GM18502 (cell line): Measurements from ENCODE around the gene OR9I1.

ENCODE experiments used
- ATAC-seq: cut with Tn5 transposase; IDR thresholded peaks from one replicate; pipeline ENCODE4 v1.9.1; 2021; ENCODE audit warnings: mild to moderate bottlenecking; ENCODE audit not compliant: unreplicated experiment, poor library complexity

OR9I1 gene, protein sequence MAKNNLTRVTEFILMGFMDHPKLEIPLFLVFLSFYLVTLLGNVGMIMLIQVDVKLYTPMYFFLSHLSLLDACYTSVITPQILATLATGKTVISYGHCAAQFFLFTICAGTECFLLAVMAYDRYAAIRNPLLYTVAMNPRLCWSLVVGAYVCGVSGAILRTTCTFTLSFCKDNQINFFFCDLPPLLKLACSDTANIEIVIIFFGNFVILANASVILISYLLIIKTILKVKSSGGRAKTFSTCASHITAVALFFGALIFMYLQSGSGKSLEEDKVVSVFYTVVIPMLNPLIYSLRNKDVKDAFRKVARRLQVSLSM

DNA sequence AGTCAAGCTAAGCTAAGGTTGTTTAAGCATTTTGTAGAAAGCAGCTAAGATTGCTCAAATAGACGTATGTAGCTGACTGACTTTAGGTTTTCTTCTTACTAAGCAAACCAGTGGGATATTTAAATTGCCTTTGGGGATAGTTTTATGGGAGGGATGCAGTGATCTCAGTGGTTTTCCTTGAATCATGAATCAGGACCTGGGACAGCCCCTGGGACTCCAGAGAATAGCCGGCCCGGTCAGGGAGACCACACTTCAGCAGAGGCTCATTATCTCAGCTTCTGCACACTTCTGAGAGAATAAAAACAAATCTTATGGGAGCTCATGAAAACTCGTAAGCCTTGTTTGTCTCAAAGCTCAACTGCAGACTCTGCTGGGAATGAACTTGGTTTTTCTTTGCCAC is at the start of gene OR9I1:
OR9I1 (minus strand) TSS at position 62 of the 400 bp plus-strand sequence. CDS start 6,086 bp downstream, outside the sequence.
- no peak for ATAC-seq

DNA sequence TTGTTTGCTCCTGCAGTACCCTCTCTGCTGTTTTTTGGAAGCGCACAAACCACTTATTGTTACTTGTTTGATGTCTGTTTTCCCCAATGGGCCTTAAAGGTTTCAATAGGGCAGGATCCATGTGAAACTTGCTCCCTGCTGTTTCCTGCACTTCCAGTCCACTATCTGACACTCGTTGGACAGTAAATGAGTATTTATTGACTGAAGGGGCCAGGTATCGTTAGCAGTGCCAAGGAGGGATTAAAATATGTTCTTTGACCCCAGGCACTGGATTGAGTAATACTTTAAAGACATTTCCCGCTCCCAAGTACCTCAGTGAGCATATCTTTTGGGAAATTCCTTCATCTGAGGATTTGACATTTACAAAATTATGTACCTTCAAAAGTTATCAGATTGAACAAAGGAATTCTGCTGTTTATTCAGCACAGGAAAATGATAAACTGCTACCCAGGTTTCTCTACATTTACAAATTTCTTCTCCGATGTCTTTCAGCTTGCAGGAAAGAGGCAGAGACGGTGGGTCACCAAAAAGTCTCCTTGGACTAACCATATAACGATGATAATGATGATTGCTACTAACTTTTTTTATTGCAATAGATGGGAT is 40.3 kb upstream of the OR9I1 start:
- no peak for ATAC-seq

DNA sequence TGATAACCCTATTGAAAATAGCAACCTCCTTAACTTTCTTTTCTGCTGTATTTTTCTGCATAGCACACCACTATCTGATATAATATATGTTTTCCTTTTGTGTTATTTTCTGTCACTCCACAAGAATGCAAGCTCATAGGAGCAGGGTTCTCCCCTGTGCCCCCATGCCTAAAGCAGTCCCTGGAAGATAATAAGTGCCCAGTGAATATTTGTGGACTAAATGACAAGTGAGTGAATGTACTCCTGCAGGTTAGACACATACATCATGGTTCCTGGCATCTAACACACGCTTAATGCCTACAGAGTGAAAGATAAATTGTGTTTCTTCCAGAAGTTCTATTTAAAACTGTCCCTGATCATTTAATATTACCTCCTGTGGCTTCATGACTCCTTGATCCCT is 39.7 kb upstream of the OR9I1 start:
- ATAC-seq, result no peak

DNA sequence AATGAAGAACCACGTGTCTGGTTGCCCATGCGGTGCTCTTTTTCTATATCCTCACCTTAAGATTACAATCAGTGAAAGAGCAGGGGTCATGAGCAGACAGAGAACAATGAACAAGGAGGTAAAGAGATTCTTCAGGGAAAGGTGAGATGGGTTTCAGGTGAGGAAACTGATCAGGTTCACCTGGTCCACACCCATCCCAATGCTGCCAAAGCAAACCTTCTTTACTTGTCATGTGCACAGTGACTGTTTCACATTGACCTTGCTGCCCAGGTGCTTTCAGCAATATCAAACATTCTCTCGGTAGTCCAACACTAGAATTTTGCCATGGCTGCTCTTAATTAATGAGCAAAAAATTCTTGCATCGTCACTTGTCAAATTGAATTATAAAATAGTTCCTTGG is 39.1 kb upstream of the OR9I1 start:
- no peak for ATAC-seq

DNA sequence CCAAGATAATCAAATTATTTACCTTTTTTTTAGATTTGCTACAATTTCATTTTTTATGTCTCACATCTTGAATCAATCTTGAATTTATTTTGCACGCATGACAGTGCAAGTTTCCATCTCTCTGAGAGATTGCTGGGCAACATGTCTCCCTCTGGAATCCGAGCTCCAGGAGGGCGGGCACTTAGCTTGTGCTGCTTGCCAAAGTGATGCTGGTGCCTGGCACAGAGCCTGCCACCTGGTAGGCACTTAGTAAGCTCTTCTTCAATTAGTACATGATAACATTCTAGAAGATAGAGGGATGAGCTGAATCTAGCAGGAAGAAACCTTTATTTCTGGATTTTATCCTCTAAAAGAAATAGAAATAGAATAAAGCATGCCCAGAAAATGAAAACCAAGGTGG is 27.5 kb upstream of the OR9I1 start:
- no peak for ATAC-seq

DNA sequence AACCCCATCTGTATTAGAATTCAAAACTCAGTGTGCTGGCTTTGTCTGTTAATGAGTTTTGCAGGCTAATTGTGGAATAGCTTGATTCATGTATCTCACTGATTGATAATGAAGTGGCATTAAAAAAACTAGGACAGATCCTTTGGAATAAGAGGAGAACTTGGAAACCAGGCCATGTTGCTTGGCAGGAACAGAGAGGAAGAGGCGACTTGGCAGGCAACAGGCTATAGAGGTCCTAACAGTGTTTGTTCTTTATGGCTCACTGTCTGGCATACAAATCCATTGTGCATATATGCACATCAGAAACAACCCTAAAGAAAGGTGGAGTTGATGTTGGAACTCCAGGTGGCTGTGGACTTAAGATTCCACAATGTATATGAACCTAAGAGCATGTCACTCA is 17.4 kb upstream of the OR9I1 start:
- no peak for ATAC-seq

DNA sequence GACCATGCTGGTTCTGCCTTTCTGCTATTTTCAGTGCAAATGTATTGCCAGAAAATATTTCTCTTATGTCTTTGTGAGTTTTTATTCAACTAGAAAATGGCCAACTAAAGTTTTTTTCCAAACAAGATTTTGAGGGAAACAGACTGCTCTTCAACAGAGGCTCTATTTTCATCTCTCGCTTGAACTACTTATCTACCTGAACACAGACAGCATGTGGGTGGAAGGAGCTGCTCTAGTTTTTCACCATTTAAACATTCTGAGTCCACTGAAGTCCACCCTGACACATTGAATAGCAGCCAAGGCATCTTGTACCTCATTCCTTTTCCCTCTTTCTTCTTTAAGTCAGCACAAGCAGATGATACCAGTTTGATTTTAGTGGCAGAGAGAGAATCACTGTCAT is 9.8 kb upstream of the OR9I1 start:
- no peak for ATAC-seq

DNA sequence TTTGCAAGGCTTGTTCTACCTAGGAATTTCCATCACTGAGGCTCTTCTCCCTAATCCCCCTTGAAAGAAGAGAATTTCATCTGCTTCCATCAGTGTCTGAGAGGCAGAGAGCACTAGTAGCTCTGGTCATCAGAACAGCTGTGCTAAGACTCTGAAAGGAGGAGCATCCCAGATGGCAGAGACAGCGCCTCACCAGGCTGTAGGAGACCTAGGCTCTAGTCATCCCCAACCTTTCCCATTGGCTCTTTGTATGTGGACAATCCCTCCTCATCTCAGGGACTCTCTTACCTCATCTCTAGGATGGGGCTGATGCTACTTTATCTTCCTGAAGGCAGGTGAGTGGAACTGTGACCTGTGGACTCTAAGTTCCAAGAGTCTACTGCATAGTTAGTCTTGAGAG is 8.8 kb upstream of the OR9I1 start:
- no peak for ATAC-seq

DNA sequence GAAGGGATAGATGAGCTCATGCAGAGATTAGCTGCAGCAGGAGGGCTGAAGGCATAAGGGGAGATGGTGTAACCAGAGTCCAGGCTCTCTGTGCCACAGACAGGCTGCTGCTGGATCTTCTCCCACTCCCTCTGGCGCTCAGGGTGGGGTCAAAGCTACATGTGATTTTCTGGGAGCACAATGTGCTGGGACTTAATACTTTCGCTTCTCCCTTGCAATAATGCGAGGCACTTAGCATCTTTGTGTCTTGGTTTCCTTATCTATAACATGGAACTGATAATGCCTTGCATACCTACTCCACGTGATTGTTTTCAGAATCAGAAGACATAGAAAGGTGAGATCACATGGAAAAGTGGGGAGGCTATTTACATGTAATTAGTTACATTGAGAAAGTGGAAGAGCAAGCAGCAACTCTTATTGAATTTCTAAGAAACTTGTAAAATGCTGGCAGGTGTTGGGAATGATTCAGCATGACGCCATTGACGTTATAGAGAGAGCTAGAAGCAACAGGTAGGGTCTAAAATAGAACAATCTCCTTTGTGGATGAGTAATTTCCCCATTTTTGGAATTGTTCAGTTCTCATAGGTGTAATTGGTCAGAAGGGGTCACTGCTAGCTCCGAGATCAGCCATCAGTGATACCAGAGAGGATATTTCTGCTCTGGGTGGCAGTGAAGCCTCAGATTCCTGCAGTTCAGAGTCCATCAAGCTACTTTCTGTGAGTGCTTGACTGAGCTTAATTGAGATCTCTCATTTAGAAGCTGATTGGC is 8.2 kb upstream of the OR9I1 start:
- ATAC-seq, result no peak

DNA sequence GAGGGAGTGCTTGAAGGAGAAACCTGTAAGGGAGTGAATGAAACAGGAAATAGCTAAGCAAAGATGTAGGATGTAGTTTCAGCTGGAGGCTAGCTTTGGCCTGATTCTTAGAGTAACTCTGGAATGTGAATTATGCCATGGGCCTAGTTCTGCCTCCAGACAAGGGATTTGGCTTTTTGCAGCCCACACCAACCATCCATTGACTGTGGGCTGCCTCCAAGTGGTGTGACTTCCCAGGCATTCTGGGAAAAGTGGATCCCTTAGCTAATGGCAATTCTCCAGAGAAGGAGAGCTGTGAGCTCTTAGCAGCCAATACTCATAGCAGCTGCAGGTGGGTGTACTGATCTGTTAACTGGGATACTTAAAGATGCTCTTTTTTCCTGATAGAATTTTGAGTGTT is 2.0 kb upstream of the OR9I1 start:
- ATAC-seq, result no peak

DNA sequence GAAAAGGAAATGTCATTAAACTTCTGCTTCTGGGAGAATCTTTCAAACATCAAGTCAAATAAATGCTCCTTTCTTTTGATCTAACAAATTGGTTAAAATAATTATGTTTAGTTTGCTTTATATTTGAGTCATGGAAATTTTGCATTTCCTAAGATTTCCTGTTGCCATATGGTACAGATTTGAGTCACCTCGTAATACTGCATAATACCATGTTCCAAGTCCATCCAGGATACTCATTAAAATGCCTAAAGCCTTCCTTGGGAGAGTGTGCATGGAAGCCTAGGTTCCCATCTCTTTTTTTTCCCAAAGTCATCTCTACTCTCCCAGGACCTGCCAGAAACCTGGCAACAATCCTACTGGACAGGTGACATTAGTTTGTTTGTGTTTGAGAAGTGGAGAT is 4.2 kb downstream of the OR9I1 start:
- no peak for ATAC-seq

DNA sequence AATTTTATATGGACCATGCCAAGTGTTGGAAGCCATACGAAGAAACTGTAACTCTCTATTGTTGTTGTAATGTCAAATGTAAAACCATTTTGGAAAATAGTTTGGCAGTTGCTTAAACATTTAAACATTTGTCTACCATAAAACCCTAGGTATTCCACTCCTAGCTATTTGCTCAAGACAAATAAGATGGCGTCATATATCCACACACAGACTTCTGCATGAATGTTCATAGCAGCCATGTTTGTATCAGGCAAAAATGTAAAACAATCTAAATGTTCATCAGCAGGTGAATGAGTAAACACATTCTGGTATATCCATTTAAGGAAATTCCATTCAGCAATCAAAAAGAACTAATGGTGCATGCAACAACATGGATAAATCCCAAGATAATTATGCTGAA is 27.9 kb downstream of the OR9I1 start:
- no peak for ATAC-seq

DNA sequence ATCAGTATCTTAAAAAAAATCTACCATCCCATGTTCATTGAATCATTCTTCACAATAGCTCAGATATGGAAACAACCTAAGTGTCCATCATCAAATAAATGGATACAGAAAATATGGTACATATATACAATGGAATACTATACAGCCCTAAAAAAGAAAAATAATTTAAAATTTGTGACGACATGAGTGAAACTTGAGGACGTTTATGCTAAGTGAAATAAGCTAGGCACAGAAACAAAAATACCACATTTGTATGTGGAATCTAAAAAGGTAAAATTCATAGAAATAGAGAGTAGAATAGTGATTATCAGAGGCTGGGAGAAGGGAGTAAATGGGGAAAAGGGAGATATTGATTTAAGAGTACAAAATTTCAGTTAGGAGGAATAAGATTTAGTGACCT is 38.8 kb downstream of the OR9I1 start:
- ATAC-seq, result no peak

DNA sequence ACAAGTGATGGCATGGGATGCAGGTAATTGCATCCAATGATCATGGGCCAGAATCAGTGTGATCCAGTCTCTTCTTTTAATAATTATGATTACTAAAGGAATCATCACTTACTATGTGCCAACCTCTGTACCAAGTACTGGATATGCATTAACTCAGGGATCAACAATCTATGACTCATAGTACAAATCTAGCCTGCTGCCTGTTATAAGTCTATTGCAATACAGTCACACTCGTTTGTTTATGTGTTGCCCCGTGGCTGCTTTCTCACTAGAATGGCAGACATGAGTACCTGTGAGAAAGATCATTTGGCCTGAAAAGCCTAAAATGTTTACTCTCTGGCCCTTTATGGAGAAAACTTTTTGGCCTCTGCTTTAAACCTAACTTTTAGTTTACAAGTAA is 49.5 kb downstream of the OR9I1 start:
- ATAC-seq, result no peak

DNA sequence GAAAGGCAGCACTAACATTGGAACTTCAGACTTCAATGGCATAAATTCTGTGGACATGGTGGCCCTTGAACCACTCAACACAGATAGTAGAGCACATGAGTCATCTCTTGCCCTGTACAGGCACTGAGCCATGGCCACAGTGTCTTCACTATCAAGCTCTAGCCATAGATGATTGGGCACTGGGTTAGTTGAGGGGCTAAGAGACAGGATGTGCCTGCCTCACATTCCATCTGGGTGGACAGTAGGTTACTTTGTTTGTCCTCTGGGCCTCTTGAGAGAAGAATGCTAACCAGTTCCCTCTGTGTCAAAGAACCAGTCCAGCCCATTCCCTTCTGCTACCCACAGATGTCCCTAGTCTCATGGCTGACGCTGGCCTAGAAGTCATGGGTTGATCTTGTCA is 54.7 kb downstream of the OR9I1 start:
- ATAC-seq, result no peak

DNA sequence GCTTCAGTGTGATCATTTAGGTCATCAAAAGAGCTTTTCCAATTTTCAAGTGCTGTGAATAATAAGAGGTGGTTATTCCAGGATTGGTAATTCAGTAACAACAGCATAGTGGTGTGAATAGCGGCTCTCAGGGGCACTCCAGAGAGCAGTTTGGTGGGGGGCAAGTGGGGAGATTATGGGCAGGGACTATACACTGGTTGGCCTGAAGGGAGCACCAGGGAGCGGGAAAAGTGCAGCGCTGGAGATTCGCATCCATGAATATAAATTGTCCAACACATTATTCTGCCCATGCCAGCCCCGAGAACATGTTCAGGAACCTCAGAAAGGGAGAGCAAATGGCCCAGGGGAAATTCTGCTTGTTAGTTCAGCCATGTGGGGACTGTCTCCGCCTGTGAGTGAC is 56.7 kb downstream of the OR9I1 start:
- no peak for ATAC-seq

DNA sequence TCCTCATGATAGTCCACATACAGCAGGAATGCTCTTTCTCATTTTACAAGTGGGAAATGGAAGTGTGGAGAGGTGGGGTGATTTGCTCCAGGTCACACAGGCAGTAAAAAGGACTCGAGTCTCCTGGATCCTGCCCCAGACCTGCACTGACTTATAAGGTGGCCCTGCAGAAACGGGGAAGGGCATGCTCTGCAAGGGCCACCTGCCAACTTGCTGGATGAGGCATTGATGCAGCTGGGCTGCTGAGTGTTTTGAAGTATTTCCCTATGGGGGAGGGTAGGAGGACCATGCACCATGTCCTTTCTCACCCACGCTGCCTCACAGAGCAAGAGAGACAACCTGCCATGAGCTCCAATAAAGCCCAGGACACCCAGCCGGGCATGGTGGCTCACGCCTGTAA is 57.6 kb downstream of the OR9I1 start:
- no peak for ATAC-seq
